ENCODE results near the gene RANBP10. TPM values are rescaled to one million over a fixed set of nuclear protein-coding genes. Genes with fewer than 3 reads are reported as not detected.

RANBP10 gene
- total and polyA plus RNA-seq, 2 of the 8 experiments (the other 6 are each of a cell fraction or from before 2014, with no cell fraction given): 14.2 to 16.8 TPM

- H4K91ac ChIP-seq (replicated peaks; ENCODE audit: insufficient read length, low read length): no peak overlapping the region
- peaks cover 0 to 7% (median 3%) of the 10 kb centered on the region in 4 experiments; a peak in 2 of 7 replicates for H3K4me1 ChIP-seq (replicated peaks in 1 of 4; ENCODE audit: control insufficient read depth in 3 of 4, insufficient read depth in 4 of 4, low read length in 3 of 4)
- no peak overlapping the region for H3K23ac ChIP-seq (ENCODE audit: insufficient read length)
- POLR2A ChIA-PET (ENCODE audit: partially characterized antibody): interaction anchor here (3.3 kb wide), 1 partner anchor 11 kb away, joined by 16 read pairs; the partner anchor contains the start of gene GFOD2
- FAIRE-seq: no peak
- CTCF ChIA-PET (ENCODE audit: partially characterized antibody): interaction anchor here (0.5 to 1.5 kb wide), 5 partner anchors 31 to 202 kb away, joined by 3 read pairs; no protein-coding TSS in a partner anchor
- peaks cover 0 to 2% of the 10 kb centered on the region in 2 experiments for H4K20me1 ChIP-seq (replicated peaks in 1 of 2; ENCODE audit: control insufficient read depth in 1 of 2, insufficient read depth in 2 of 2, low read length in 2 of 2)
- H4K5ac ChIP-seq (ENCODE audit: insufficient read length, low read depth, low read length): no peak overlapping the region
- no peaks in the 10 kb centered on the region for H3K9me3 ChIP-seq (ENCODE audit: insufficient read depth in 2 of 2, low read depth in 1 of 2, low read length in 1 of 2)
- H2BK15ac ChIP-seq (ENCODE audit: low read length): no peak overlapping the region; the same call in 1 of the 2 replicates
- H3K4me3 ChIP-seq (ENCODE audit: extremely low read depth in 1 of 4, insufficient read depth in 2 of 4, low read depth in 3 of 4, low read length in 4 of 4): no peak overlapping the region
- H3K23me2 ChIP-seq (ENCODE audit: low read depth, low read length): no peaks in the 10 kb centered on the region
- no peak overlapping the region for H2AK5ac ChIP-seq (ENCODE audit: low read depth, low read length)
- H4K8ac ChIP-seq (ENCODE audit: extremely low read depth, insufficient read depth, low read length): no peak overlapping the region
- H3K79me1 ChIP-seq (ENCODE audit: low read depth, low read length): peaks cover 7% of the 10 kb centered on the region
- peaks cover 3 to 58% of the 10 kb centered on the region in 2 experiments; a peak in 3 of 4 replicates for H3K79me2 ChIP-seq (ENCODE audit: control insufficient read depth in 1 of 2, insufficient read depth in 2 of 2, low read length in 2 of 2)
- H2AFZ ChIP-seq (ENCODE audit: low read length): no peak overlapping the region
- no peak for DNase-seq (ENCODE audit: low read depth in 1 of 2, low spot score in 2 of 2)
- no peak overlapping the region for H2BK120ac ChIP-seq (replicated peaks; ENCODE audit: low read depth, low read length)
- TF ChIP-seq CTBP2 (IDR thresholded peaks at IDR 0.05; ENCODE audit: borderline replicate concordance, insufficient read depth, insufficient read length, low read length): no peak
- no peak for TF ChIP-seq PHF8 (conservative IDR thresholded peaks at IDR 0.05; ENCODE audit: low read depth, low read length)
- no peaks in the 10 kb centered on the region; a peak in 1 of 8 replicates for H3K36me3 ChIP-seq (ENCODE audit: control insufficient read depth in 2 of 4, insufficient read depth in 4 of 4, low read length in 3 of 4)
- H3K18ac ChIP-seq (ENCODE audit: extremely low read depth, low read length): no peak overlapping the region
- H3K27ac ChIP-seq (ENCODE audit: low read depth, low read length): no peak overlapping the region
- H2BK12ac ChIP-seq (ENCODE audit: low read depth, low read length): no peak overlapping the region; the same call in 1 of the 2 replicates
- H2BK20ac ChIP-seq (ENCODE audit: low read length): no peak overlapping the region
- no peaks in the 10 kb centered on the region for H3K27me3 ChIP-seq (replicated peaks in 1 of 4; ENCODE audit: control insufficient read depth in 3 of 4, extremely low read depth in 1 of 4, insufficient read depth in 3 of 4, low read length in 3 of 4)
- H3K4me2 ChIP-seq (ENCODE audit: insufficient read depth in 1 of 2, low read depth in 2 of 2, low read length in 2 of 2): no peak overlapping the region
- H2BK5ac ChIP-seq (ENCODE audit: low read depth, low read length): no peak overlapping the region
- no peak overlapping the region for H3K9ac ChIP-seq (replicated peaks in 1 of 4; ENCODE audit: extremely low read depth in 1 of 4, low read depth in 3 of 4, low read length in 3 of 4)
- H3K56ac ChIP-seq (replicated peaks; ENCODE audit: insufficient read length, low read depth, low read length): no peak overlapping the region
- H3K14ac ChIP-seq (ENCODE audit: insufficient read length): no peak overlapping the region
- 88% methylated on average over 2 of the region's 2 CpGs; no CpG with 5 or more reads in 1 of the 2 experiments for whole genome bisulfite sequencing, 2 experiments (ENCODE audit: extremely low coverage in 1 of 2, insufficient coverage in 1 of 2, insufficient read length in 1 of 2, insufficient replicate concordance in 2 of 2, low coverage in 1 of 2, low lambda C conversion rate in 2 of 2, missing lambda C conversion rate in 1 of 2)
- H3K4ac ChIP-seq (replicated peaks; ENCODE audit: insufficient read length, low read depth, low read length): no peak overlapping the region
Measured at GRCh38 chr16:67708368-67708771, 98.0 kb downstream of the RANBP10 start.
